ENCODE data around the gene ATP6V1B1. TPM values are rescaled to one million over a fixed set of nuclear protein-coding genes. Genes with fewer than 3 reads are reported as not detected.

Gene ATP6V1B1
- total and polyA plus RNA-seq, 2 experiments from 2014 or later, result not detected

GRCh38 chr2:70902067-70902442 lies 33.6 kb upstream of the ATP6V1B1 start:
- Histone ChIP-seq H3K79me2 (replicated peaks; ENCODE audit: insufficient read depth) (no peaks in the 10 kb centered on the region), H3K27me3 (ENCODE audit: insufficient read depth) (peaks cover 100% of the 10 kb centered on the region), H3K9me2 (ENCODE audit: insufficient read depth) (no peaks in the 10 kb centered on the region), H2AFZ (peak overlapping the region; percentile 94), H4K20me1 (replicated peaks; ENCODE audit: insufficient read depth) (peaks cover 25% of the 10 kb centered on the region), H3K36me3 (ENCODE audit: insufficient read depth) (no peaks in the 10 kb centered on the region), H3K27ac (ENCODE audit: low read depth) (no peak overlapping the region), H3K4me2 (peak overlapping the region; percentile 86), H3K4me1 (ENCODE audit: insufficient read depth) (peaks cover 50% of the 10 kb centered on the region), H3F3A (replicated peaks; ENCODE audit: low read depth) (0 out of 2 replicates have a peak, but pooled peaks cover 24% of the 10 kb centered on the region), H3K4me3 (peak overlapping the region; percentile 61)
- H3K36me3 Mint-ChIP-seq (ENCODE audit: low read depth), result no peaks in the 10 kb centered on the region; the same call in 2 of the 3 replicates
- H3K4me1 Mint-ChIP-seq, result peaks cover 50% of the 10 kb centered on the region
- peaks cover 100% of the 10 kb centered on the region for H3K27me3 Mint-ChIP-seq (ENCODE audit: insufficient read depth, low read depth, poor library complexity)
- ATAC-seq (no peak), DNase-seq (ENCODE audit: low spot score) (no peak)
- no peak overlapping the region for H3K27ac Mint-ChIP-seq
- peak overlapping the region; percentile 77 for H3K4me3 Mint-ChIP-seq
- peak; percentile 11 for TF ChIP-seq EZH2phosphoT487 (IDR thresholded peaks at IDR 0.05; ENCODE audit: unreplicated experiment)
- TF ChIP-seq EZH2 (IDR thresholded peaks at IDR 0.05; ENCODE audit: low read depth, unreplicated experiment), result peak; percentile 69
- no peak for TF ChIP-seq STAT1 (IDR thresholded peaks at IDR 0.05; ENCODE audit: unreplicated experiment)
- no peak for TF ChIP-seq ZNF114 (CRISPR knock-in tag; IDR thresholded peaks at IDR 0.05)
- TF ChIP-seq REST (IDR thresholded peaks at IDR 0.05; ENCODE audit: unreplicated experiment), result no peak
- peaks cover 3% of the 10 kb centered on the region; the same call in 1 of the 3 replicates for H3K9me3 Mint-ChIP-seq

- DNase-seq (ENCODE audit: low spot score), result no peak
- no peaks in the 10 kb centered on the region for H3K36me3 ChIP-seq (ENCODE audit: insufficient read depth)
- H3K4me2 ChIP-seq, result no peak overlapping the region; the same call in 1 of the 2 replicates
- Mint-ChIP-seq H3K4me3 (no peak overlapping the region; the same call in 2 of the 3 replicates), H3K27ac (no peak overlapping the region), H3K9me3 (peaks cover 3% of the 10 kb centered on the region; the same call in 1 of the 3 replicates), H3K36me3 (ENCODE audit: low read depth) (no peaks in the 10 kb centered on the region; the same call in 2 of the 3 replicates), H3K4me1 (peaks cover 51% of the 10 kb centered on the region), H3K27me3 (ENCODE audit: insufficient read depth, low read depth, poor library complexity) (peaks cover 100% of the 10 kb centered on the region)
- TF ChIP-seq CREB1 (CRISPR knock-in tag; IDR thresholded peaks at IDR 0.05; ENCODE audit: low read depth) (no peak), EZH2 (IDR thresholded peaks at IDR 0.05; ENCODE audit: low read depth, unreplicated experiment) (peak; percentile 7), STAT1 (IDR thresholded peaks at IDR 0.05; ENCODE audit: unreplicated experiment) (no peak)
- H3K27ac ChIP-seq (ENCODE audit: low read depth), result no peak overlapping the region
- peaks cover 24% of the 10 kb centered on the region for H4K20me1 ChIP-seq (replicated peaks; ENCODE audit: insufficient read depth)
- no peaks in the 10 kb centered on the region for H3K79me2 ChIP-seq (replicated peaks; ENCODE audit: insufficient read depth)
- H3K27me3 ChIP-seq (ENCODE audit: insufficient read depth), result peaks cover 100% of the 10 kb centered on the region
- no peak overlapping the region for H3K4me3 ChIP-seq
- H3F3A ChIP-seq (replicated peaks; ENCODE audit: low read depth), result 0 out of 2 replicates have a peak, but pooled peaks cover 24% of the 10 kb centered on the region
- no peaks in the 10 kb centered on the region for H3K9me2 ChIP-seq (ENCODE audit: insufficient read depth)
- peaks cover 52% of the 10 kb centered on the region for H3K4me1 ChIP-seq (ENCODE audit: insufficient read depth)
- no peak overlapping the region for H2AFZ ChIP-seq
- ATAC-seq, result no peak
These were observed 33.1 kb upstream of the ATP6V1B1 start for GRCh38 chr2:70902579-70902978.
